ENCODE data around the gene FHL5.
"Not testable (repeated sequence)": the region's sequence is repeated elsewhere in the genome, so short reads cannot be mapped to it uniquely, and the experiment has no call there.

Gene FHL5, protein sequence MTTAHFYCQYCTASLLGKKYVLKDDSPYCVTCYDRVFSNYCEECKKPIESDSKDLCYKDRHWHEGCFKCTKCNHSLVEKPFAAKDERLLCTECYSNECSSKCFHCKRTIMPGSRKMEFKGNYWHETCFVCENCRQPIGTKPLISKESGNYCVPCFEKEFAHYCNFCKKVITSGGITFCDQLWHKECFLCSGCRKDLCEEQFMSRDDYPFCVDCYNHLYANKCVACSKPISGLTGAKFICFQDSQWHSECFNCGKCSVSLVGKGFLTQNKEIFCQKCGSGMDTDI

DNA sequence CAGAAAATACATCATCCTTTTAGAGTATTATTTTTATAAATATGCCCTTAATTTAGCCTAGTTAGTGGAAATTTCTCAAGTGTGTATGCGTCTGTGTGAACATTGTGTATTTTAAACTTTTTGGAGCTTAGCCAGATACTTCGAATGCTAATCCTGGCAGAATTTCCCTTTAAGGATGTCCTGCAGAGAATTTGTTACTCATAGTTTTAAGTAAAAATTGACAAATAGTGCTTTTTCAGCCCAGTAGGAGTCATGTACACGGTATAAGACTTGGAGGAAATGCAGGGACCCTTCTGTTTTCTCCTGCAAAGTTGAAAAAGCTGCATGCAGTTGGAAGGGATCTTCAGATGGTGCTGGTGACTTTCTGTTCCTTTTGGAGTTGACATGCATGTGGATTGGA, at the start of gene FHL5:
Gene FHL5, plus strand, starts transcription at position 243 of the 400 bp plus-strand sequence. CDS start 40,486 bp downstream, outside the sequence.
- no peak for DNase-seq

DNA sequence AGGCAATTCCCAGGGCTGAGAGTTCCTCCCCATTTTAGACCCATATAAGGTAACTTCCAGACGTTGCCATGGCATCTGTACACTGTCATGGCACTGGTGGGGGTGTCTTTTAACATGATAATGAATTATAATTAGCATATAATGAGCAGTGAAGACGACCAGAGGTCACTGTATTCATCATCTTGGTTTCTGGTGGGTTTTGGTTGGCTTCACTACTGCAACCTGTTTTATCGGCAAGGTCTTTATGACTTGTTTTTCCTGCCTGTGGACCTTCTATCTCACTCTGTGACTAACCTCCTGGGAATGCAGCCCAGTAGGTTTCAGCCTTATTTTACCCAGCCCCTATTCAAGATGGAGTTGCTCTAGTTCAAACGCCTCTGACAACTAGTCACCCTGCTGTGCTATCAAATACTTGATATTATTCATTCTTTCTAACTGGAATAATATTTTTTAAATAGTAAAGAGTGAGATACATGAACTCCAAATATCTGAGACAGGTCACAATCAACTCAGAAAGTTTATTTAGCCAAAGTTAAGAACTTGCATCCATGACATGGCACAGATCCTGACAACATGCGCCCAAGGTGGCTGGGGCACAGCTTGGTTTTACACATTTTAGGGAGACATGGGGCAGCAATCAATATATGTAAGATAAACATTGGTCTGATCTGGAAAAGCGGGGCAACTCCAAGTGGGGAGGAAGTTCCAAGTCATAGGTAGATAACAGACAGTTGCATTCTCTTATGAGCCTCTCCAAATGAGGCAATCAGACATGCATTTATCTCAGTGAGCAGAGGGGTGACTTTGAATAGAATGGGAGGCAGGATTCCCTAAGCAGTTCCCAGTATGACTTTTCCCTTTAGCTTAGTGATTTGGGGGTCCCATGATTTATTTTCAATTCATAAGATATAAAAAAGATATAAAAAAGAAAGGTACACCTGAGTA, 42.5 kb upstream of the FHL5 start:
- no peak for DNase-seq

DNA sequence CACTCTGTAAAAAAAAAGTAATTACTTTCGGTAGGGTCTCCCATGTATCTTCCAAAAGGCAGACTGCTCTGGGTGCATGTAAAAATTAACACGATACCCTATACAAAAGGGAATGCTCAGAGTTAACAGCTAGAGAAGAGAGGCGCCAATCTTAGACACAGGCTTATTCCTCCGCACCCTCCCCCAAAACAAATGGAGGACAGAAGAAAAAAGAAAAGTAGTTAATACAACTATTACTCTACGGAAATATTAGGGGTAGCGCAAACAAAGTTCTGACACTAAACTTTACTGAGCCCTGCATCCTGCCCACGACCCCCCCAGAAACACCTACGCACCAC, 41.7 kb upstream of the FHL5 start:
- DNase-seq = no peak

DNA sequence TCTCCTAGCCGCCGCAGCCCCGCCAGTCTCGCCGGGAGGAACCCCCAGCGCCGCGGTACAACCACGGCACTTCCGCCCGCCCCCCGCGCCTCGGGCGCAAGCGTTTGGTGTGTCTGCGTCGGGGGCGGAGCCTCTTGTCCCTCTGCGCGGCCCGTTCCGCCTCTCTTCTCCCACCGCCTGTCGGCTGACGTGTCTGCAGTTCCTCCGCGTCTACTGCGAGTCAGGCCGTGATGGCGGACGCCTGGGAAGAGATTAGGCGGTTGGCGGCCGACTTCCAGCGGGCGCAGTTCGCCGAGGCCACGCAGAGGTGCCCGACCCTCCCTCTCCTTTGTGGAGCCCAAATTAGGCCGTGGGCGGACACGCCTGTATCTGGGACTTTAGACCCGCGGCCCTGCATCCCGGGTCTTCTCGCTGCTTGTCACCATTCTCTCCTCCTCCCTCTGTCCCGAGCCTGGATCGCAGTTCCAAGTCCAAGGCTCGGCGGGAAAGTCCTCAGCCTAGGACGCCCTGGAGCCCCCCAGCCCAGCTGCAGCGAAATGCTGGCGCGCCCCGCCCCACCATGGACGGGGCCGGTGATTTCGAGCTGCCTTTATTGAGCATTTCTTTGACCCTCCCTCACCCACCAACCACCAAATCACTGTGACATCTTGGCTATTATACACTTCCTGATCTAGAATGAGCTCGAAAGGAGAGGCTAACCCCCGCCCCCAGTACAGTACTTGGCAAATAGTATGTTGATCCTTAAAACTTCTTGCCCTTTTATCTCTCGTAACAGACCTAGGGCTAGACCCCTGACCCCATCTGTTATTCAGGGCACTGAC, 41.1 kb upstream of the FHL5 start, which contains the start of gene UFL1:
Gene UFL1, plus strand, starts transcription at position 163 of the 821 bp plus-strand sequence. Its CDS starts 68 bp downstream, at position 231.
- peak; percentile 92 for DNase-seq

DNA sequence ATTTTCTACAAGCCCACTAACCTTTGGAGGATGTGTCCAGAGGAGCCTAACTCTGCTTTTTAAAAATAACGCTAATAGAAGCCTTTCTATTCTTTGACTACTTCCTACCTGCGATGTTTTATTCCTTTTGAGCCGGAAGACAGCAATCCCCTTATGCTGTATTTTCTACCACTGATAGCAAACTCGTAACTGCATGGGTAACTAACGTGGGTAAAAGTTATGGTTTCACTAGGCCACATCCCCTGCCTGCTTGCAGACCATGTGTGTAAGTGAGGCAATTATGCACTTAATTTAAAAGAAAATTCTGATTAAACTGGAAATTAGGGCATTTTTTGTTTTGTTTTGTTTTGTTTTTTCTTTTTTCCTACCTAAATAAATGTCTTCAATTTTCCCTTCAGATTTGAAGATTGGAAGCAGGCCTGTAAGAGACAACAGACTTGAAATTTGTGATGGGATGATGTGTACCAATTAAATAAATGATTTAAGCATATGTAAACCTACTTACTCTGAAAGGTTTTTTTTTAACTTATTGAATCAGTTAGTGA, 40.4 kb upstream of the FHL5 start:
- DNase-seq = no peak

DNA sequence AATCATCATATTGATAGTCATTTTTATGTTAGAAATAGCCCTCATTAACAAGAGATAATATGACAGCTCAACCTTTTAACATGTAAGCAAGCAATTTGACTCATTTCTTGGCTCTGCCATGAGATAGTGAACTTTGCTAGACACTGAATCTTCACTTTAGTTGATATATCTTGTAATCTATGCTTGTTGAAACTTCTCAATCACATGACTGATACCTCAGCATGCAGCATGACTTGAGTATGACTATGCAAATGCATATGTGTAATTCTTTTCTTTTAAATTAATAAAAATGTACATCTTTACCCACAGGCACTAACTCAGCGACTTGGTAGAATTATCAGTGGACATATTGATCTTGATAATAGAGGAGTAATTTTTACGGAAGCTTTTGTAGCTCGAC, 34.7 kb upstream of the FHL5 start:
- no peak for DNase-seq

DNA sequence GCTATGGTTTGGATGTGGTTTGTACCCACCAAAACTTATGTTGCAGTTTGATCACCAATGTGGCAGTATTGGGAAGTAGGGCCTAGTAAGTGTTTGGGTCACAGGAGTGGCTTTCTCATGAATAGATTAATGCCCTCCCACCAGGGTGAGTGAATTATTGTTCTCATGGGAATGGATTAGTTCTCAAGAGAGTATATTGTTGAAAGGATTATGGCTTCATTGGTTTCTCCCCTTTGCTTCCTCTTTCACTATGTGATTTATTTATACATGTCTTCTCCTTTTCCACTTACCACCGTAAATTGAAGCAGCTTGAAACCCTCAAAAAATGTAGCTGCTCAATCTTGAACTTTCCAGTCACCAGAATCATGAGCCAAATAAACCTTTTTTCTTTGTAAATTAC, 30.5 kb upstream of the FHL5 start:
- no peak for DNase-seq

DNA sequence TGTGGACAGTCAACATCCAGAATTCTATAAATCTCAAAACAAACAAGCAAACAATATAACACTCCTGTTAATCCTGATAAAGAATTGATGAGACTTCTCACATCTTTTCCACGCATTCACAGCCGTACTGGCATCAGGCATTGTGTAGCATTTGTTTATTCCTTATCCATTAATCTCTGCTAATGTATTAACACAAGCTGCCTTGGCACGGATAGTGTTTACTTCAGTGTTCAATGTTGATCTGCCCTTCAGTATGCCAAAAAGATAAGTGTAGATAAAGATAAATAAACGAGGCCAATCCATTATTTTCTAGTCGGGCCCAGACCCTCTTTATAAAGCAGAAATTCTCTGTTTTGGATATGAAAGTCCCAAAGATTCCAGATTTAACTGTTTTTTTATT, 25.2 kb upstream of the FHL5 start:
- DNase-seq = no peak

DNA sequence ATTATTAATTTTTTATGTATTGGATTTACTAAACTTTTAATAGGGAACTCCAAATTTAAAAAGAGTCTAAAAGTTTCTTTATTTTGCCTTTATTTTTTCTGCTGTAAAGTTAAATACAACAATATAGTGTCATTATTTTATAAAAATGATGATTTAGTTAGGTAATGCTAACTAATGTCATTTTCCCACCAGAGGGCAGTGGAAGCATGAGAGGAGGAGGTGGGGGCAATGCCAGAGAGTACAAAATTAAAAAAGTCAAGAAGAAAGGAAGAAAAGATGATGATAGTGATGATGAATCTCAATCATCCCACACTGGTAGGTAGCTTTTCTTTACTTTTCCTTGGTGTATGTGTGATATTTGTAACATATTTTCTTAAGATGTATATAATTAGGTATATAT, 20.2 kb upstream of the FHL5 start:
- DNase-seq = no peak

DNA sequence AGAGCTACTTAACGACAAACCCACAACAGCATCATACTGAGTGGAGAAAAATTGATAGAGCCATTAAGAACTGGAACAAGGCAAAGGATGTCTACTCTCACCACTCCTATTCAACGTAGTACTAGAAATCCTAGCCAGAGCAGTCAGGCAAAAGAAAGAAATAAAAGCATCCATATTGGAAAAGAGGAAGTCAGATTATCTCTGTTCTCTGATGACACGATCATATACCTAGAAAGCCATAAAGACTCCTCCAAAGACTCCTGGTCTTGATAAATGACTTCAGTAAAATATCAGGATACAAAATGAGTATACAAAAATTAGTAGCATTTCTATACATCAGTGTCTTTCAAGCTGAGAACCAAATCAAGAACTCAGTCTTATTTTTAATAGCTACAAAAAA, 17.0 kb upstream of the FHL5 start:
- no peak for DNase-seq

DNA sequence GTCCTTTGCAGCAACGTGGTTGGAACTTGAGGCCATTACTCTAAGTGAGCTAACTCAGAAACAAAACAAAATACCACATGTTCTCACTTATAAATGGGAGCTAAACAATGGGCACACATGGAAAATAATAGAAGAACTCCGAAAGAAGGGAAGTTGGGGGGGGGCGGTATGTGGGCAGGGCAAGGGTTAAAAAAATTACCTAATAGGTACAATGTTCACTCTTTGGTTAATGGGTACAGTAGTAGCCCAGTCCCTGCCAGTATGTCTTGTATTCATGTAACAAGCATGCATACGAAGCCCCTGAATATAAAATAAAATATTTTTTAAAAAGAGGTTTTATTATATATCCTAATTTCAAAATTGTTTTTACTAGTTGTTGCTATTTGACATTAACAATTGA, 15.3 kb upstream of the FHL5 start:
- DNase-seq = no peak

DNA sequence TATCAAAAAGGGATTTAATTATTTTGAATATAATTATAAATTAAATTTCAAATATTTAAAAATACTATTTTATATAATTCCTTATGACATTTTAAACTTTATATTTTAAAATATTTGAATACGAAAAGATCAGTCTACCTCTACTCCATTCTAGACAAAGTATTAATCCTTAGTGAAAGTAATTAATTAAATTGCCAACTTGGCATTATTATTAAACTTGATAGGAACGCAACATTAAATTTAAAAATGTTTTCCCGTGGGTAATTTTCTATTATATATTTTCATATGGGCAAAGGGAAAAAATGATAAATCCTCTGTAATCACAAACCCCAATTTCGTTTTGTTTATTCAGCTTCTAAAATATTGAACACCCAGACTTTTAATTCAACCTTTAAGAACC, 8.4 kb upstream of the FHL5 start:
- DNase-seq = no peak

DNA sequence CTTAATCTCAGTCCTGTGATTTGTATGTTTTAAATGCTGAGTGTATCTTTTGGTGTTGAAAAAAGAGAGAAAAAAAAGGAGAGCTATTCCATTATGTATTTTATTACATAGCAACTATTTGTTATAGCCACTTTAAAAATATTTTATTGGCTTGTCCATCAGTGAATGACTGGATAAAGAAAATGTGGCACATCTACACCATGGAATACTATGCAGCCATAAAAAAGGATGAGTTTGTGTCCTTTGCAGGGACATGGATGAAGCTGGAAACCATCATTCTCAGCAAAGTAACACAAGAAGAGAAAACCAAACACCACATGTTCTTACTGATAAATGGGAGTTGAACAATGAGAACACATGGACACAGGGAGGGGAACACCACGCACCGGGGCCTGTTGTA, 3.2 kb upstream of the FHL5 start:
- not testable (repeated sequence) for DNase-seq

DNA sequence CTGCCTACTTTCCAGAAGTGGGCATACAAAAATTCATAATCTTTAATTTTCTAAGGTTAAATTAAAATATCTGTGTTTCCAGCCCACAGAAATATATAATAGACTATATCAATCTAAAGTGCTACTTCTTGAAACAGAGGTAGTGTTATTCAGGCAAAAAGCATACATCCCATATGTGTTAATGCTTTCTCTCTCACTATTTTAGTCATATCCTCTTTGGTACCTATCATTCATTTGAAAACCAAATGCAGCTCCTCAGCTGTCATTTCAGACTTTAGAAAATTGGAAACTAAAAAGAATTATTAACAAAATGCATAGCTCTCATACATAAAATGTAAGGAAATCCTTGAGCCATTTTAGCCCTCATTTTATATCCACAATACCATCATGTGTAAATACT, 925 bp downstream of the FHL5 start:
- no peak for DNase-seq

DNA sequence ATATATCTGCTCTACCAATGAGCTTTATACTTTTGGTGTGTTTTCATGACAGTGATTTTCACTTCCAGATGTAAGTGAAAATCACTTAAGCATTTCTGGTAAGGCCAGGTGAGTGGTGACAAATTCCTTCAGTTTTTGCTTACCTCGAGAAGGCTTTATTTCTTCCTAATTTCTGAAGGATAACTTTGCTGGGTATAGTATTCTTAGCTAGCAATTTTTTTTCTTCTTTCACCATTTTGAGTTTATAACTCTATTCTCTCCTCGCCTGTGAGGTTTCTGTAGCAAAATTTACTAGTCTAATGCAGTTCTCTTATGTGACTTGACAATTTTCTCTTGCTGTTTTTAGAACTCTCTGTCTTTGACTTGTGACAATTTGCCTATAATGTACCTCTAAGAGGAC, 7.1 kb downstream of the FHL5 start:
- DNase-seq = no peak

DNA sequence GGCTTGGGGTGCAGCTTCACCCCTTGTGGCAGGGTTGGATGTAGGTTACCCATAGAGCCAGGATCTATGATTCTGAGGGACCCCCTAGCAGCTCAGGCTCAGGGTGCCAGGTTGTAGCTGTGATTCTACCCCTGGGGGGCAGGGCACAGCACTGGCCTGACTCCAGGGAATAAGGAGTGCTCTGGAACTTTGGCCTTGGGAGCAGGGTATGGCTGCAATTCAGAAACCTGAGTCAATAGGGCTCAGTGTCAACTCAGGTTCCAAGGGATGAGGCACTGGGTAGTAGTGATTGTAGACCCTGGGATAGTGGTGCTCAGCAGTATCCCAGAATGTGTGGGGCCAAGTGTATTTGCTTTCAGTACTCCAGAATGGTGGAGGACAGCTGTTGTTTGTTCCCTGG, 8.6 kb downstream of the FHL5 start:
- DNase-seq = no peak

DNA sequence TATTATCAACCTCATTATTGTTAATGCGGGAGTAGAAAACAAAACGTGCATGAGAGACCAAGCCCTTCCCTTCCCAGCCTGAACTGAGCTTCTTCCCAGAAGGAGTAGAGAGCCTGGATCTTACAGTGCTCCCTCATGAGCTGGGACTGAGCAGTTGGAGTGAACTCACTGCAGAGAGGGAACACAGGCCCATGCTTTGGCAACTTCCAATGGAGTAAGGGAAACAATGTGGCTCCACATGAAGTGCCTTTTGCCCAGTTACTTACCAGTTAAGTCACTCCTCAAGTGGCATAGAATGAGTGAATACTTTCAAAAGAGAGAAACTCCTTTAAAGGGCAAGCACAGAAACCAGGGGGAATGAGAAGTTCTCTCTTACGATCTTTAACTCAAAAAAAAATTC, 12.4 kb downstream of the FHL5 start:
- DNase-seq = no peak

DNA sequence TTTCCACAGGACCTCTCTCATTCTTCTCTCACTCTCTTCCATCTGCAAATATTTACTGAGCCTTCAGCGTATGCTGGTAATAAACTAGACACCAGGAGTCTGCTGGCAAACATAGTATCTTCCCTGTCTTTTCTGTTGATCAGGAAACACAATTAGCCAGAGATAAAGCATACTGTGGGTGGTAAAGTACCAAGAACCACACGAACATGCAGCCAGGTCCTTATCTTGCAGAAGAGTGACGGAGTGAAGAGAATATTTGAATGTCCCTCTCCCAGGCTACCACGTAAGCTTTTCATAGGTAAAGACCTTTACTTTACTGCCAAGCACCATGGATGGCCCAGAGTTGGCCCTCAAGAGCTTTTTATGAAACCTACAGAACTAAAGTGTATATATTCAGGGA, 13.3 kb downstream of the FHL5 start:
- DNase-seq = no peak

DNA sequence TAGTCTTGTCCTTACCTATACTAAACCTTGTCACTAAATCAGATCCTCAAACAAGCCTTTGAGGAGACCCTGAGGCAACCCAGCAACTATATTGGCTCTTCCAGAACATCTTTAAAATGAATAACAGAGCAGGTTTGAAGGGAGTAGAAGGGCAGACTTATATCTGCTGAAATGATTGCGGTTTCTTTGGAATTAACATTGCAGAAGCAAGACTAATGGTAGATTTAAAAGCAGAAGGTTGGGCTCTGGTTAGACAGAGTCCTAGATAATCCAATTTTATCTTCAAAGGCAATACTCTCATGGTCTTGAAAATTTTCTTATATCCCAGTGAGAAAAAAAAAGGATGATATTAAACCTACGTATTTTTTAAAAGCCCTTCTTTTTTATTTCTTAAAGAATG, 19.1 kb downstream of the FHL5 start:
- DNase-seq = no peak

DNA sequence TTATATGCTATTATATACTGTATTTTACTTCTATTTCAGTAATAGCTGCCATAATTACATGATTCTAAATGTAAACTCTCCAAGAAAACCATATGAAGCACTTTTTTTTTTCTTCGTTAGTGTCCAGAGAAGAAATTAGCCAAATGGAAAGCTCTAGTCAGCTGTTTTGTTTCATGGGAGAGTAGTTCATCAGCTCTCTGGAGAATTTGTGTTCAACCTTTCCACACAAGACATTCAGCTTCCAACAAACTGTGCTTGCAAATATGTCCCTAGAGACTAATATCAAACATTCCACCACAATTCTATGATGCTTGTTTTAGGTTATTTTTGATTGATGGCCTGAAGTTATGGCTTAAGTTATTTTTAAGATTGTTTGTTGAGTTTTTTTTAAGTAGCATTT, 19.5 kb downstream of the FHL5 start:
- DNase-seq = no peak

DNA sequence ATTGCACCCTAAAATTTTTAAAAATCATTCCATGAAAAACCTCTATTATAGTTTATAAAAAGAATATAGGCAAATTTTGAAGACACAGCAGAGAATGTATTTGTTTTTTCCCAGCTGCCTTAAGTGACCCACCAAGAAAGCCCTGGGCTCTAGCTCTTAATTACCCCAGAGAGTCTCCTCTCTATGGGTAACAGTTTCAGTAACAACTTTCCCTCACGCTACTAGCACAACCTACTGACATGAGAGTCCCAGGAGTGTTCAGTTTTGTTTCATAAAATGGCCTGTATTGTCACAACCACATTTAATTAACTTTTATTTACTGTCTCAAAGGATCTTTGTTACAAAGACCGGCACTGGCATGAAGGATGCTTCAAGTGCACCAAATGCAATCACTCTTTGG, 41.5 kb downstream of the FHL5 start:
- DNase-seq = no peak

DNA sequence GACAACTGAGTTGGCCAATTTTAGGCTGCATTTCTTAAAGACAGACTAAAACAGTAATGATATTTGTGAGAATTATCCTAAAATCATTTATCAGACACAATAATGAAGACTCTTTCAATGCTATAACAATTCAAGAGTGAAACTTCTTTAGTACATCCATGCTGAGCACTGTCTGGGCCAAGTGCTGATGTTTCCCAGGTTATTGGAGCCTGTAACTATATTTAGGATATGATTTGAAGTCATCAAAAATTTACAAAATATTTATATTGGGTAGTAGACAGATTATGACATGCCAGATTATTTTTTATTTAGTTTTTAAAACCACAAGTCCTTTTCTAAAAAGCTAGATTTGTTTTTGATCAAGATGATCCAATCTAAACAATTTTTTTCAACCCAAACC, 45.1 kb downstream of the FHL5 start:
- no peak for DNase-seq

DNA sequence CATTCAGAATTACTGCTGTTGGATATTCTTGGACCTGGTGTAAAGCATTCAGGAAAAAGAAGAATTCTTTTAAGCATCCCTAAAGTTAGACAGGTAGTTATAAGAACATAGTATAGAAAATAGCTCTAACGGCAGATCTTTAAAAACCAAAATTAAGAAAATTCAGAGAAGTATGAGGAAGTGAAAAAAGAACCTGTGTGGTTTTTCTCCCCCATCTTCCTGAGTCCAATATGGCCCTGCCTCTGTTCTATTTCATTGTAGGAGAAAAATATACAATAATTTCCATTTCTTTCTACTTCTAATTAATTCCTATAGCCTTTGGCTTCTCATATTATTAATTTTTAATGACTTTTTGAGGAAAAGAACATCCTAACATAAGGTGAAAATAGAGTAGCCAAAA, 47.1 kb downstream of the FHL5 start:
- DNase-seq = no peak
